HFF-Myc (cell line): ENCODE results near the gene SATB1.

ENCODE experiments used
- DNase-seq: peaks from one replicate; pipeline ENCODE4 v3.0.0-alpha.2; 2011; ENCODE audit warnings: low read depth; ENCODE audit errors: extremely low read depth
- H3K4me3 ChIP-seq: replicated peaks from 2 replicates; pipeline ENCODE4 v1.5.1; 2011; ENCODE audit warnings: low read depth, mild to moderate bottlenecking, control low read depth, low read length
- TF ChIP-seq, protein P1 (sequence below): IDR thresholded peaks from 2 replicates; pipeline ENCODE4 v1.5.1; 2012; ENCODE audit warnings: mild to moderate bottlenecking, low read depth, low read length, control low read depth; ENCODE audit errors: missing control alignments

Gene SATB1

DNA sequence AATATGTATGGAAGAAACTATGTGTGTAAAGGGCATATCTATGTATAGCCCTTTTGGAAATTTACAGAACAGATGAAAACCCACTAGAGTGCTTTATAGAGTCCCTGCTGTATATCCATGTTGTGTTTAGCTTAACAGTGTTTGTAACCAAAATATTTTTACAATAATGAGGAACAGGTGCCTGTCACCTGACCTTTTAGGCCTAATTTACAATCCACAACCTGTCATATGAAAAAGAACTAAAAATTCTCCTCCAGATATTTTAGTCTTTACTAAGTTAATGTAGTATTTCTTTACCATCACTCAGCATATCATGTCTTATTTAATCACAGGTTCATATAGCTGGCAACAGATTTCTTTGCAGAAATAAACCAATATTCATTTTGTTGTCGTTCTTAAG, 16.4 kb upstream of the SATB1 start:
- TF ChIP-seq, protein P1, sequence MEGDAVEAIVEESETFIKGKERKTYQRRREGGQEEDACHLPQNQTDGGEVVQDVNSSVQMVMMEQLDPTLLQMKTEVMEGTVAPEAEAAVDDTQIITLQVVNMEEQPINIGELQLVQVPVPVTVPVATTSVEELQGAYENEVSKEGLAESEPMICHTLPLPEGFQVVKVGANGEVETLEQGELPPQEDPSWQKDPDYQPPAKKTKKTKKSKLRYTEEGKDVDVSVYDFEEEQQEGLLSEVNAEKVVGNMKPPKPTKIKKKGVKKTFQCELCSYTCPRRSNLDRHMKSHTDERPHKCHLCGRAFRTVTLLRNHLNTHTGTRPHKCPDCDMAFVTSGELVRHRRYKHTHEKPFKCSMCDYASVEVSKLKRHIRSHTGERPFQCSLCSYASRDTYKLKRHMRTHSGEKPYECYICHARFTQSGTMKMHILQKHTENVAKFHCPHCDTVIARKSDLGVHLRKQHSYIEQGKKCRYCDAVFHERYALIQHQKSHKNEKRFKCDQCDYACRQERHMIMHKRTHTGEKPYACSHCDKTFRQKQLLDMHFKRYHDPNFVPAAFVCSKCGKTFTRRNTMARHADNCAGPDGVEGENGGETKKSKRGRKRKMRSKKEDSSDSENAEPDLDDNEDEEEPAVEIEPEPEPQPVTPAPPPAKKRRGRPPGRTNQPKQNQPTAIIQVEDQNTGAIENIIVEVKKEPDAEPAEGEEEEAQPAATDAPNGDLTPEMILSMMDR, result no peak
- no peak overlapping the region for H3K4me3 ChIP-seq
- no peak for DNase-seq

DNA sequence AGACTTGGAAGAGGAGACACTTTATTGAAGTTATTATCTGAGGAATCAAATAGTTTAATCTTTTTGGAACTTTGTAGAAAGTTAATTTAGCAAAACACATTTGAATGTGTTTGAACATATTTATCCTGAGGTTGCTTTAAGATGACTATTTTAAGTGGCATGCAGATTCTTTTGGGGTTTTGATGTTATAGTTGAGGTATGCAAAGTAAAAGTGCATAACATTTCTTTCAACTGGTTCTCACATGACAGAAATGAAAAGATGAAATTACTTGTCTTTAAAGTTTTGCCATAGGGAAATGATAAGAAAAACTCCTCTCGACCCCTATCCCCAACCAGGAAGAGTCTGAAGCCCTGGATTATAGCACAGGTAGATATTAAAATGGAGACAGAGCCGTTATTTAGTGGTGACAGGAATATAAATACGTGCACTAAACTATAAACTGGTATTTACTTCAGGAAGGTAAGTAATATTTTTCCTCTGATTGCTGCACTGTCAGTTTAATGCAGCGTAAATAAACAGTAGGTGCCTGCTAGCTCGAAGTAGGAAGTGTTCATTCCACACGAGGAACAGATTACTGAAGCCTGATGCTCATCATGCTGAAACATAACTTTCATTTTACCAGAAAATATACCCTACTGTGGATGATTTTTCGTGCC, 15.1 kb upstream of the SATB1 start:
- DNase-seq, result no peak
- no peak overlapping the region for H3K4me3 ChIP-seq
- TF ChIP-seq, protein P1, result no peak

DNA sequence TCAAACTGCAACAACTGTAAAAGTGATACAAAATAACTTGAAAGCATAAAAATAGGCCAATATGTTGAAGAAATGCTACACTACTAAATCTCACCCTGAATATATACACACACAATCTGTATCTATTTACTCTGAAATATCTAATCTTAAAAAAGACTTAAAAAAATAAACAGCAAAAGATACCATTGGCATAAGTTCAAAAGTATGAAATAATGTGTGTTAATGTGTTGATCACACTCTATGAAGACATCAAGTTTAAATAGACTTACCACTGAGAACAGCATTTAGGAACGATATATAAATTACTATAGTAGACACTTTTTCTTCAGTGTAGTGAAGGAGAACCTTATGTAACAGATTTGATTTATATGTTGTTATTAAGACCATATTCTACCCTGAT, 14.1 kb upstream of the SATB1 start:
- TF ChIP-seq, protein P1, result no peak
- H3K4me3 ChIP-seq, result no peak overlapping the region
- no peak for DNase-seq

DNA sequence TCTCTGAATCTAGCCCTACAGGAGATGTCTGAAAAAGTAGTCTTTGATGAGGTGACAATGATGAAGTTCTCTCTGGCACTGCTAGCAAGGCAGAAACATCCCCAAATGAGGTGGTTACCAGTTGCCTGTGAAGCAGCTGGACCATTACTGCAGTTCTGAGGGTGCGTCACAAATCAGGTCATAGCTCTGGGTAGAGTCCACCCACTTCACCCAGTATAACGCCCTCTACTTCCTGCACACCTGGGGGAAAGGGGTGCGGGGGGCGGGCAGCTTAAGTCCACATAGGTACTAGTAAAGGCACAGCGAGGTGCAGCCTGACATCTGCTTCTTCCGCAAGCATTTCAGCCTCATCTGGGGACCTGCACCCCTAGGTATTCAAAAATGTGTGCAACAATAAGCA, 13.4 kb upstream of the SATB1 start:
- H3K4me3 ChIP-seq, result no peak overlapping the region
- TF ChIP-seq, protein P1, result no peak
- no peak for DNase-seq

DNA sequence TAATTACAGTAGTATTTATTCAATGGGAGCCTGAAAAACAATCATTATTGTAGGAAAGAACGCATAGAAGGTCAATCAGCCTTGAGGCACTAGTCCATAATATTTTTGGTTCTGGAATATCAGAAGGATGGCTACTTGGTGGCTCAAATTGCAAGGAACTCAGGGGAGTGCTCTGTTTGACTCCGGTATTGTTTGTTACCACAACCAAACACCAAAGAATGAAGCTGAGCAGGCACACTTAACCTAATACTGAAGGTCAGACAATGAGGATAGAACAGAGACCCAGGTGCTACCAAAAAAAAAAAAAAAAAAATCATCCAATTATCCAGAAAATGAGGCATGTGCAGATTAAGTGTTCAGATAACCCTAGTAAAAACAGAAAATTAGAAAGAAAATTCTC, 11.1 kb upstream of the SATB1 start:
- no peak overlapping the region for H3K4me3 ChIP-seq
- TF ChIP-seq, protein P1, result no peak
- DNase-seq, result no peak

DNA sequence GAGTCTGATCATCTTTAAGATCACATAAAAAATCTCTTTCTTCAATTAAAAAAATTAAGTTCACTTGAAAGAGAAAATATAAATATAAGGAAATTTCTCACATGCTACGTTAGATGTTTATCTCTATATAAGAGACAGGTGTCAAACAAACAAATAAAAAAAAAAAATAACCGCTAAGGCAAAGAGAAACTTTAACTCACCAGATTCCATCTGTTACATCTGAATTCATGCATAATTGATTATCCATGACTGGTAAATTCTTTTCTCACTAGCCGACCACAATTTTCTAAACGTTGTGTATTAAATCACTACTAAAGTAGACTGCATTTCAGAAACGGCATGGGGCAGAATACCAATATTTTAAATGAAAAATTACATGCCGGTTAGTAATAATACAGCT, 9.6 kb upstream of the SATB1 start:
- TF ChIP-seq, protein P1, result no peak
- no peak overlapping the region for H3K4me3 ChIP-seq
- DNase-seq, result no peak

DNA sequence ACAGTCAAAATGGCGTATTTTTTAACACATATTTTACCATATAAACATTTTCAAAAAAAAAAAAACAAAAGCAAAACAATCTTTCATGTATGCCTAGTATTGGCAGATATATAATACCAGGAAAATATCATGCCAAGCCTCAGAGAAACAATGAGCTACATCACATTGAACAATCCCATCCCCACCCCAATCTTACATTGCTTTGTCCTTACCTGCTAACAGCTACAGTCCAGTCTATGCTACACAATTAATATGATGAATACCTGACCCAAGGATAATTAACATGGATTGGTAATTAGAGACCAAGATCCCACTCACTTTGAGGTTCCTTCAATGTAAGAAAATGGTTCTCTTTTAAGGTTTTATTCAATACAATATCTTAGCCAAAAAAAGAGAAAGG, 7.6 kb upstream of the SATB1 start:
- TF ChIP-seq, protein P1, result no peak
- H3K4me3 ChIP-seq, result no peak overlapping the region
- DNase-seq, result no peak
